Muscle layer of colon (tissue), 2 donors: ENCODE data around the gene VTI1B.

Experiments
- H3K27ac ChIP-seq: one replicate; pipeline ENCODE4 v1.7.0; 2013; ENCODE audit warnings: low read depth, mild to moderate bottlenecking, low read length, moderate library complexity
- H3K27me3 ChIP-seq, 2 donors: one replicate each; pipeline ENCODE4 v1.7.0; 2013; ENCODE audit warnings: low read length in 2 of 2, mild to moderate bottlenecking in 2 of 2; ENCODE audit not compliant: insufficient read depth in 2 of 2, control insufficient read depth in 1 of 2
- H3K36me3 ChIP-seq: one replicate; pipeline ENCODE4 v1.7.0; 2013; ENCODE audit warnings: mild to moderate bottlenecking, low read length; ENCODE audit not compliant: insufficient read depth
- H3K4me1 ChIP-seq: one replicate; pipeline ENCODE4 v1.7.0; 2013; ENCODE audit warnings: mild to moderate bottlenecking, low read length; ENCODE audit not compliant: insufficient read depth
- H3K4me3 ChIP-seq, 2 donors: one replicate each; pipeline ENCODE4 v1.7.0; 2013; ENCODE audit warnings: low read length in 2 of 2, low read depth in 1 of 2, mild to moderate bottlenecking in 1 of 2, moderate library complexity in 1 of 2
- H3K9ac ChIP-seq: one replicate; pipeline ENCODE4 v1.7.0; 2013; ENCODE audit warnings: low read length
- H3K9me3 ChIP-seq: one replicate; pipeline ENCODE4 v1.7.0; 2013; ENCODE audit warnings: mild to moderate bottlenecking, low read length
- donor health status: abdominal sarcoma.
- donor health status: Adenocarcinoma of cecum.

The VTI1B gene

GRCh38 chr14:67679006-67679405 is 4.6 kb upstream of the VTI1B start:
- Histone ChIP-seq H3K36me3 (peaks cover 8% of the 10 kb centered on the region), H3K27me3 (no peaks in the 10 kb centered on the region), H3K4me3 (no peak overlapping the region), H3K9me3 (no peaks in the 10 kb centered on the region), H3K4me1 (peaks cover 5% of the 10 kb centered on the region), H3K27ac (no peak overlapping the region), H3K9ac (no peak overlapping the region)

- H3K4me3 ChIP-seq, result peak overlapping the region; percentile 73 to 89
- H3K27ac ChIP-seq, result peak overlapping the region; percentile 100
- peak overlapping the region; percentile 41 for H3K9ac ChIP-seq
- H3K9me3 ChIP-seq, result no peaks in the 10 kb centered on the region
- H3K36me3 ChIP-seq, result no peaks in the 10 kb centered on the region
- H3K27me3 ChIP-seq, result no peaks in the 10 kb centered on the region
- peaks cover 24% of the 10 kb centered on the region for H3K4me1 ChIP-seq
These were observed 769 bp upstream of the VTI1B start for GRCh38 chr14:67675219-67675582.

GRCh38 chr14:67674139-67674479 is 323 bp downstream of the VTI1B start:
- H3K9me3 ChIP-seq, result no peaks in the 10 kb centered on the region
- no peaks in the 10 kb centered on the region for H3K27me3 ChIP-seq
- H3K9ac ChIP-seq, result peak overlapping the region; percentile 41
- H3K36me3 ChIP-seq, result no peaks in the 10 kb centered on the region
- peaks cover 24% of the 10 kb centered on the region for H3K4me1 ChIP-seq
- H3K4me3 ChIP-seq, result peak overlapping the region; percentile 73 to 89
- peak overlapping the region; percentile 100 for H3K27ac ChIP-seq

GRCh38 chr14:67673451-67673850 is 981 bp downstream of the VTI1B start:
- Histone ChIP-seq H3K4me3 (peak overlapping the region; percentile 73 to 89), H3K27me3 (no peaks in the 10 kb centered on the region), H3K4me1 (peaks cover 24% of the 10 kb centered on the region), H3K36me3 (no peaks in the 10 kb centered on the region), H3K9ac (peak overlapping the region; percentile 41), H3K27ac (peak overlapping the region; percentile 100), H3K9me3 (no peaks in the 10 kb centered on the region)

- no peaks in the 10 kb centered on the region for H3K9me3 ChIP-seq
These were observed 5.9 kb downstream of the VTI1B start for GRCh38 chr14:67668559-67668958.

GRCh38 chr14:67666750-67667449 is 7.5 kb downstream of the VTI1B start:
- Histone ChIP-seq H3K9ac (no peak overlapping the region), H3K4me3 (no peak overlapping the region), H3K27ac (no peak overlapping the region), H3K36me3 (no peaks in the 10 kb centered on the region), H3K9me3 (no peaks in the 10 kb centered on the region), H3K4me1 (peaks cover 14% of the 10 kb centered on the region), H3K27me3 (no peaks in the 10 kb centered on the region)

More at GRCh38 chr14:67668559-67668958, 5.9 kb downstream of the VTI1B start:
- Histone ChIP-seq H3K4me3 (no peak overlapping the region), H3K4me1 (peaks cover 25% of the 10 kb centered on the region), H3K36me3 (no peaks in the 10 kb centered on the region), H3K27ac (no peak overlapping the region), H3K9ac (no peak overlapping the region), H3K27me3 (no peaks in the 10 kb centered on the region)

- H3K27me3 ChIP-seq, result no peaks in the 10 kb centered on the region
- no peak overlapping the region for H3K27ac ChIP-seq
- no peak overlapping the region for H3K9ac ChIP-seq
- H3K36me3 ChIP-seq, result no peaks in the 10 kb centered on the region
- peaks cover 8% of the 10 kb centered on the region for H3K4me1 ChIP-seq
- H3K4me3 ChIP-seq, result no peak overlapping the region
- H3K9me3 ChIP-seq, result no peaks in the 10 kb centered on the region
These were observed 8.6 kb downstream of the VTI1B start for GRCh38 chr14:67665868-67666267.

GRCh38 chr14:67663633-67664032 is 10.8 kb downstream of the VTI1B start:
- Histone ChIP-seq H3K9me3 (no peaks in the 10 kb centered on the region), H3K27ac (no peak overlapping the region), H3K4me3 (no peak overlapping the region), H3K4me1 (peaks cover 8% of the 10 kb centered on the region), H3K27me3 (no peaks in the 10 kb centered on the region), H3K36me3 (peaks cover 3% of the 10 kb centered on the region), H3K9ac (no peak overlapping the region)

- peaks cover 76% of the 10 kb centered on the region for H3K36me3 ChIP-seq
- peak overlapping the region; percentile 24 for H3K27ac ChIP-seq
- H3K4me1 ChIP-seq, result peaks cover 21% of the 10 kb centered on the region
- no peak overlapping the region for H3K9ac ChIP-seq
- H3K4me3 ChIP-seq, result no peak overlapping the region
- H3K27me3 ChIP-seq, result no peaks in the 10 kb centered on the region
- H3K9me3 ChIP-seq, result no peaks in the 10 kb centered on the region
These were observed 20.7 kb downstream of the VTI1B start for GRCh38 chr14:67653651-67654280.

GRCh38 chr14:67652189-67652588 is 22.2 kb downstream of the VTI1B start:
- Histone ChIP-seq H3K4me1 (peaks cover 21% of the 10 kb centered on the region), H3K27me3 (no peaks in the 10 kb centered on the region), H3K36me3 (peaks cover 74% of the 10 kb centered on the region), H3K27ac (no peak overlapping the region), H3K9me3 (no peaks in the 10 kb centered on the region), H3K4me3 (no peak overlapping the region), H3K9ac (no peak overlapping the region)

- Histone ChIP-seq H3K27me3 (no peaks in the 10 kb centered on the region), H3K9ac (no peak overlapping the region), H3K9me3 (no peaks in the 10 kb centered on the region), H3K27ac (no peak overlapping the region), H3K4me1 (peaks cover 21% of the 10 kb centered on the region), H3K36me3 (peaks cover 61% of the 10 kb centered on the region), H3K4me3 (no peak overlapping the region)
These were observed 23.7 kb downstream of the VTI1B start for GRCh38 chr14:67650694-67651093.

- peaks cover 56% of the 10 kb centered on the region for H3K36me3 ChIP-seq
These were observed 24.3 kb downstream of the VTI1B start for GRCh38 chr14:67650151-67650550.

More at GRCh38 chr14:67650151-67650550, 24.3 kb downstream of the VTI1B start:
- Histone ChIP-seq H3K4me1 (peaks cover 21% of the 10 kb centered on the region), H3K27ac (no peak overlapping the region), H3K27me3 (no peaks in the 10 kb centered on the region), H3K9ac (no peak overlapping the region), H3K4me3 (no peak overlapping the region), H3K9me3 (no peaks in the 10 kb centered on the region)
